ENCODE measurements around the gene TMA7B.

Gene TMA7B

GRCh38 chr22:39973656-39974055, 13.5 kb downstream of the TMA7B start:
- no peaks in the 10 kb centered on the region for H3K79me2 ChIP-seq (ENCODE audit: control insufficient read depth, insufficient read depth, low read length)
- no peak overlapping the region for H3K4me3 ChIP-seq (ENCODE audit: low read length)
- H4K8ac ChIP-seq (ENCODE audit: low read depth, low read length), result no peak overlapping the region
- H3K27me3 ChIP-seq (ENCODE audit: insufficient read depth, low read length, poor library complexity), result no peaks in the 10 kb centered on the region
- H2BK5ac ChIP-seq (ENCODE audit: low read length), result no peak overlapping the region
- no peak overlapping the region for H3K4me2 ChIP-seq (ENCODE audit: low read length)
- WGBS (ENCODE audit: extremely low coverage, insufficient coverage, low lambda C conversion rate), result no CpG with 5 or more reads among the region's 5 CpGs
- H3K4ac ChIP-seq (ENCODE audit: low read depth, low read length), result no peak overlapping the region
- no peak overlapping the region for H4K5ac ChIP-seq (ENCODE audit: low read length)
- no peak overlapping the region for H3K18ac ChIP-seq (ENCODE audit: low read length)
- no peak overlapping the region for H2AK5ac ChIP-seq (ENCODE audit: low read length)
- H3K56ac ChIP-seq (ENCODE audit: low read length), result no peak overlapping the region
- H3K27ac ChIP-seq (ENCODE audit: low read depth, low read length), result no peak overlapping the region
- H3K23ac ChIP-seq (ENCODE audit: low read length), result no peak overlapping the region
- H3K36me3 ChIP-seq (ENCODE audit: control insufficient read depth, insufficient read depth, low read length), result no peaks in the 10 kb centered on the region
- DNase-seq, result no peak
- H3K4me1 ChIP-seq (ENCODE audit: control insufficient read depth, low read depth, low read length), result peaks cover 2% of the 10 kb centered on the region
- H2BK15ac ChIP-seq (replicated peaks; ENCODE audit: low read depth), result no peak overlapping the region
- H2BK120ac ChIP-seq (ENCODE audit: low read depth, low read length), result no peak overlapping the region
- no peak overlapping the region for H3K9ac ChIP-seq (ENCODE audit: low read length)
- H3K79me1 ChIP-seq (ENCODE audit: low read length), result no peaks in the 10 kb centered on the region

DNA sequence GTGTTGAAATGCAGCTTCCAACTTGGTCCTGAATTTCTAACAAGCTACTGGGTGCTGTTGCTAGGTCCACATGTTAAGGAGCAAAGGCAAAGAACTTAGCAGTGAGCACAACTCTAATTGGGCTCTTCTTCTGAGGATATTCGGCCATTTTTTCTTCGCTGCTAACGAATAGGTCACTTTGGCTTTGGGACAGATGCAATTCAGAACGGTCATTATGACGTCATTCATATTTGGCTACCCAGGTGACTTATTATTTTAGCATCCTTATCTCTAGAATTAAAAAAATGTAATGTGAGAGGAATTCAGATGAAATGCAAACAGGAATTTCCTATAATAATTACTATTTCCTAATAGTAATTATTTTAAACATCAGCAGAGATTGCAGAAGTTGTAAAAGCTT, 13.9 kb downstream of the TMA7B start:
- DNase-seq, result no peak
- H3K4me1 ChIP-seq (ENCODE audit: control insufficient read depth, low read depth, low read length), result no peaks in the 10 kb centered on the region
- H3K23ac ChIP-seq (ENCODE audit: low read length), result no peak overlapping the region
- no peak overlapping the region for H3K4me2 ChIP-seq (ENCODE audit: low read length)
- H3K4ac ChIP-seq (ENCODE audit: low read depth, low read length), result no peak overlapping the region
- no peaks in the 10 kb centered on the region for H3K36me3 ChIP-seq (ENCODE audit: control insufficient read depth, insufficient read depth, low read length)
- H3K27ac ChIP-seq (ENCODE audit: low read depth, low read length), result no peak overlapping the region
- H3K56ac ChIP-seq (ENCODE audit: low read length), result no peak overlapping the region
- H3K9ac ChIP-seq (ENCODE audit: low read length), result no peak overlapping the region
- no peaks in the 10 kb centered on the region for H3K79me1 ChIP-seq (ENCODE audit: low read length)
- H3K27me3 ChIP-seq (ENCODE audit: insufficient read depth, low read length, poor library complexity), result no peaks in the 10 kb centered on the region
- no peak overlapping the region for H2AK5ac ChIP-seq (ENCODE audit: low read length)
- WGBS (ENCODE audit: extremely low coverage, insufficient coverage, low lambda C conversion rate), result no CpG with 5 or more reads among the region's 5 CpGs
- H2BK5ac ChIP-seq (ENCODE audit: low read length), result no peak overlapping the region
- no peak overlapping the region for H3K18ac ChIP-seq (ENCODE audit: low read length)
- H2BK120ac ChIP-seq (ENCODE audit: low read depth, low read length), result no peak overlapping the region
- no peaks in the 10 kb centered on the region for H3K79me2 ChIP-seq (ENCODE audit: control insufficient read depth, insufficient read depth, low read length)
- H4K5ac ChIP-seq (ENCODE audit: low read length), result no peak overlapping the region
- no peak overlapping the region for H4K8ac ChIP-seq (ENCODE audit: low read depth, low read length)
- no peak overlapping the region for H2BK15ac ChIP-seq (replicated peaks; ENCODE audit: low read depth)
- H3K4me3 ChIP-seq (ENCODE audit: low read length), result no peak overlapping the region

- Histone ChIP-seq H2BK15ac (replicated peaks; ENCODE audit: low read depth) (no peak overlapping the region), H2BK5ac (ENCODE audit: low read length) (no peak overlapping the region), H3K4me3 (ENCODE audit: low read length) (no peak overlapping the region), H3K4me2 (ENCODE audit: low read length) (no peak overlapping the region), H2AK5ac (ENCODE audit: low read length) (no peak overlapping the region), H3K56ac (ENCODE audit: low read length) (no peak overlapping the region), H2BK120ac (ENCODE audit: low read depth, low read length) (no peak overlapping the region), H4K5ac (ENCODE audit: low read length) (no peak overlapping the region), H4K8ac (ENCODE audit: low read depth, low read length) (no peak overlapping the region), H3K36me3 (ENCODE audit: control insufficient read depth, insufficient read depth, low read length) (no peaks in the 10 kb centered on the region), H3K27me3 (ENCODE audit: insufficient read depth, low read length, poor library complexity) (no peaks in the 10 kb centered on the region), H3K9ac (ENCODE audit: low read length) (no peak overlapping the region), H3K23ac (ENCODE audit: low read length) (no peak overlapping the region), H3K18ac (ENCODE audit: low read length) (no peak overlapping the region), H3K79me1 (ENCODE audit: low read length) (no peaks in the 10 kb centered on the region), H3K79me2 (ENCODE audit: control insufficient read depth, insufficient read depth, low read length) (no peaks in the 10 kb centered on the region), H3K27ac (ENCODE audit: low read depth, low read length) (no peak overlapping the region), H3K4ac (ENCODE audit: low read depth, low read length) (no peak overlapping the region), H3K4me1 (ENCODE audit: control insufficient read depth, low read depth, low read length) (no peaks in the 10 kb centered on the region)
- no CpG with 5 or more reads among the region's 6 CpGs for WGBS (ENCODE audit: extremely low coverage, insufficient coverage, low lambda C conversion rate)
- DNase-seq, result no peak
These were observed 18.9 kb downstream of the TMA7B start for GRCh38 chr22:39979048-39979447.

DNA sequence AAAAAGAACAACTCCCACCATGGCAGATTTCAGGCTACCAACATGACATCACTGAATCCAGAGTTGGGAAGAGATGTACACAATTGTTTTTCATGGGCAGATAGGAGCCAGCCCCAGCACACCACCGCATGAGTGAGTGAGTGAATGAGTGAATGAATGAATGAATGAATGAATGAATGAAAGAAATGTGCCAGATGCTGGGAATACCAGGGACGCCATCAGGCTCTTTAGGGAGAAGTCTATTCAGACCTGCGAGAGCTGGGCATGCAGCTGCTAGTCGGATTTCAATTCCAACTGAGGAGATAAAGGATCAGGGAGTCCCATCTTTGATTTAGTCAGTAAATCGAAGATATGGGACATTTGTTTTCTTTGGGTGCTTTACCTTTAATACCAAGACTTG, 19.3 kb downstream of the TMA7B start:
- no peaks in the 10 kb centered on the region for H3K27me3 ChIP-seq (ENCODE audit: insufficient read depth, low read length, poor library complexity)

DNA sequence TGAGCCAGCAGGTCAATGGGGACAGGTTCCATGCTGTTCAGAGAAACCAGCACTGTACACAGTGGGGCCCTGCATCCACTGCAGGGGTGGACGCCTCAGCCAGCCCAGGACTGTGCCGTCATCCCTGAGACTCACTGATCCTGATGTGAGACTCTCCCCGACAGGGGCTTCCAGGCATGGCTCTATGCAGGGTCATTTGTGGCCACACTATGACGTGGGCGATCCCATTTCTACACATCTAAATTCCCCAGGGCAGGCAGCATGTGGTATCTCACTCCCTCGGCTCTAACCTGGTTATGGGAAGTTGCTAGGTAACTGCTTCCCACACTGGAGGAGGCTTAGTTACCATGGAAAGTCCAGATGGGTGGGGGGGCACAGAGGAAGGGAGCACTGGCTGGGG, 20.4 kb downstream of the TMA7B start:
- Histone ChIP-seq H4K5ac (ENCODE audit: low read length) (no peak overlapping the region), H3K4me1 (ENCODE audit: control insufficient read depth, low read depth, low read length) (no peaks in the 10 kb centered on the region), H3K9ac (ENCODE audit: low read length) (no peak overlapping the region), H2BK5ac (ENCODE audit: low read length) (no peak overlapping the region), H2BK15ac (replicated peaks; ENCODE audit: low read depth) (no peak overlapping the region), H3K23ac (ENCODE audit: low read length) (no peak overlapping the region), H3K79me1 (ENCODE audit: low read length) (no peaks in the 10 kb centered on the region), H2AK5ac (ENCODE audit: low read length) (no peak overlapping the region), H3K36me3 (ENCODE audit: control insufficient read depth, insufficient read depth, low read length) (no peaks in the 10 kb centered on the region), H3K4me3 (ENCODE audit: low read length) (no peak overlapping the region), H3K18ac (ENCODE audit: low read length) (no peak overlapping the region), H3K27ac (ENCODE audit: low read depth, low read length) (no peak overlapping the region), H3K79me2 (ENCODE audit: control insufficient read depth, insufficient read depth, low read length) (no peaks in the 10 kb centered on the region), H3K4ac (ENCODE audit: low read depth, low read length) (no peak overlapping the region), H3K4me2 (ENCODE audit: low read length) (no peak overlapping the region), H3K27me3 (ENCODE audit: insufficient read depth, low read length, poor library complexity) (no peaks in the 10 kb centered on the region), H4K8ac (ENCODE audit: low read depth, low read length) (no peak overlapping the region), H2BK120ac (ENCODE audit: low read depth, low read length) (no peak overlapping the region), H3K56ac (ENCODE audit: low read length) (no peak overlapping the region)
- no peak for DNase-seq
- no CpG with 5 or more reads among the region's 6 CpGs for WGBS (ENCODE audit: extremely low coverage, insufficient coverage, low lambda C conversion rate)

More for the DNA sequence above, 19.3 kb downstream of the TMA7B start:
- no peak overlapping the region for H2BK5ac ChIP-seq (ENCODE audit: low read length)
- no peak overlapping the region for H3K4ac ChIP-seq (ENCODE audit: low read depth, low read length)
- H3K79me2 ChIP-seq (ENCODE audit: control insufficient read depth, insufficient read depth, low read length), result no peaks in the 10 kb centered on the region
- H3K27ac ChIP-seq (ENCODE audit: low read depth, low read length), result no peak overlapping the region
- no peak overlapping the region for H4K8ac ChIP-seq (ENCODE audit: low read depth, low read length)
- H3K4me2 ChIP-seq (ENCODE audit: low read length), result no peak overlapping the region
- H3K23ac ChIP-seq (ENCODE audit: low read length), result no peak overlapping the region
- no peaks in the 10 kb centered on the region for H3K79me1 ChIP-seq (ENCODE audit: low read length)
- H3K9ac ChIP-seq (ENCODE audit: low read length), result no peak overlapping the region
- H2AK5ac ChIP-seq (ENCODE audit: low read length), result no peak overlapping the region
- no peak overlapping the region for H2BK120ac ChIP-seq (ENCODE audit: low read depth, low read length)
- no peak overlapping the region for H4K5ac ChIP-seq (ENCODE audit: low read length)
- no peak for DNase-seq
- no peak overlapping the region for H3K56ac ChIP-seq (ENCODE audit: low read length)
- no peaks in the 10 kb centered on the region for H3K4me1 ChIP-seq (ENCODE audit: control insufficient read depth, low read depth, low read length)
- H3K4me3 ChIP-seq (ENCODE audit: low read length), result no peak overlapping the region
- H2BK15ac ChIP-seq (replicated peaks; ENCODE audit: low read depth), result no peak overlapping the region
- H3K18ac ChIP-seq (ENCODE audit: low read length), result no peak overlapping the region
- H3K36me3 ChIP-seq (ENCODE audit: control insufficient read depth, insufficient read depth, low read length), result no peaks in the 10 kb centered on the region
- WGBS (ENCODE audit: extremely low coverage, insufficient coverage, low lambda C conversion rate), result no CpG with 5 or more reads among the region's 5 CpGs

GRCh38 chr22:39983346-39983745, 23.1 kb downstream of the TMA7B start:
- no peaks in the 10 kb centered on the region for H3K27me3 ChIP-seq (ENCODE audit: insufficient read depth, low read length, poor library complexity)

More at GRCh38 chr22:39983346-39983745, 23.1 kb downstream of the TMA7B start:
- H3K4me3 ChIP-seq (ENCODE audit: low read length), result no peak overlapping the region
- WGBS (ENCODE audit: extremely low coverage, insufficient coverage, low lambda C conversion rate), result no CpG with 5 or more reads among the region's 4 CpGs
- H4K5ac ChIP-seq (ENCODE audit: low read length), result no peak overlapping the region
- H2AK5ac ChIP-seq (ENCODE audit: low read length), result no peak overlapping the region
- no peak overlapping the region for H3K9ac ChIP-seq (ENCODE audit: low read length)
- H3K4me2 ChIP-seq (ENCODE audit: low read length), result no peak overlapping the region
- H3K79me2 ChIP-seq (ENCODE audit: control insufficient read depth, insufficient read depth, low read length), result no peaks in the 10 kb centered on the region
- H3K18ac ChIP-seq (ENCODE audit: low read length), result no peak overlapping the region
- no peak overlapping the region for H3K4ac ChIP-seq (ENCODE audit: low read depth, low read length)
- H3K79me1 ChIP-seq (ENCODE audit: low read length), result no peaks in the 10 kb centered on the region
- no peaks in the 10 kb centered on the region for H3K36me3 ChIP-seq (ENCODE audit: control insufficient read depth, insufficient read depth, low read length)
- no peaks in the 10 kb centered on the region for H3K4me1 ChIP-seq (ENCODE audit: control insufficient read depth, low read depth, low read length)
- no peak overlapping the region for H3K23ac ChIP-seq (ENCODE audit: low read length)
- no peak overlapping the region for H3K56ac ChIP-seq (ENCODE audit: low read length)
- H2BK120ac ChIP-seq (ENCODE audit: low read depth, low read length), result no peak overlapping the region
- no peak for DNase-seq
- H4K8ac ChIP-seq (ENCODE audit: low read depth, low read length), result no peak overlapping the region
- no peak overlapping the region for H2BK15ac ChIP-seq (replicated peaks; ENCODE audit: low read depth)
- H3K27ac ChIP-seq (ENCODE audit: low read depth, low read length), result no peak overlapping the region
- no peak overlapping the region for H2BK5ac ChIP-seq (ENCODE audit: low read length)
